Measurements from ENCODE around the gene STRA8. TPM values are rescaled to one million over a fixed set of nuclear protein-coding genes. Genes with fewer than 3 reads are reported as not detected.

The STRA8 gene
- total RNA-seq, 1 experiment from 2014 or later: not detected

DNA sequence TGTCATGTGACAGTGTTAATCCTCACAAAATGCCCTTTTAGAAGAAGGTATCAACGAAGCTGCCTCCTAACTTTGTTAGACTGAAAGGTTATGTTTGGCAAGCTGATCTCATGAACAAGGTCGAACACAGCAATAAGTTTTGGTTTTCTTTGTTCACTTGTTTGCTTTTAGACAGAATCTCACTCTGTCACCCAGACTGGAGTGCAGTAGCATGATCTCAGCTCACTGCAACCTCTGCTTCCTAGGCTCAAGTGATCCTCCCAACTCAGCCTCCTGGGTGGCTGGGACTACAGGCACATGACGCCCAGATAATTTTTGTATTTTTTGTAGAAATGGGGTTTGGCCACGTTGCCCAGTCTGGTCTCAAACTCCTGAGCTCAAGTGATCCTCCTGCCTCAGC, 1.1 kb downstream of the STRA8 start:
- in situ Hi-C loops (cut with HindIII; ENCODE audit: low pct_unique_long_range_greater_than_20kb, low sequenced_read_pairs): no loop called here
- H3K36me3 ChIP-seq (ENCODE audit: control insufficient read depth, insufficient read depth, low read length): no peaks in the 10 kb centered on the region
- ATAC-seq: no peak

DNA sequence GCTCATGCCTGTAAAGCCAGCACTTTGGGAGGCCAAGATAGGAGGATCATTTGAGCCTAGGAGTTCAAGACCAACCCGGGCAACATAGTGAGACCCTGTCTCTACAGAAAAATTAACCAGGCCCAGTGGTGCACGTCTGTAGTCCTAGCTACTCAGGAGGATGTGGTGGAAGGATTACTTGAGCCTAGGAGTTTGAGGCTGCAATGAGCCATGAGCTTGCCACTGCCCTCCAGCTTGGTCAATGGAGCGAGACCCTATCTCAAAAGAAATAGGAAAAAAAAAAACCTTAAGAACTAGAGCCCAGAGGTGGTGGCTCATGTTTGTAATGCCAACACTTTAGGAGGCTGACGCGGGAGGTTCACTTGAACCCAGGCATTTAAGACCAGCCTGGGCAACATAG, 2.2 kb downstream of the STRA8 start:
- CTCF ChIA-PET: interaction anchor here (0.6 kb wide), 1 partner anchor 113 kb away, joined by 6 read pairs; no protein-coding TSS in a partner anchor
- no peaks in the 10 kb centered on the region for H3K4me1 ChIP-seq (ENCODE audit: control insufficient read depth, insufficient read depth, low read length)
- DNase-seq (ENCODE audit: low read depth, low spot score) (no peak), ATAC-seq (no peak)
- no peaks in the 10 kb centered on the region for H3K27me3 ChIP-seq (ENCODE audit: control insufficient read depth, insufficient read depth, low read length)
- H3K36me3 ChIP-seq (ENCODE audit: control insufficient read depth, insufficient read depth, low read length): no peaks in the 10 kb centered on the region
- no peaks in the 10 kb centered on the region for H3K9me3 ChIP-seq (ENCODE audit: control insufficient read depth, insufficient read depth, low read depth, low read length)
- H3K27ac ChIP-seq (ENCODE audit: low read length): no peak overlapping the region
- intact Hi-C loops (cut with micrococcal nuclease; ENCODE audit: unreplicated experiment) (loop anchor here (10.0 kb wide), 1 partner anchor 61 kb away; the partner anchor contains the start of gene CYREN), in situ Hi-C loops (cut with HindIII; ENCODE audit: low pct_unique_long_range_greater_than_20kb, low sequenced_read_pairs) (no loop called here)
- no TSS peak for BruUV-seq (replicated peaks)
- TF ChIP-seq POLR2AphosphoS5 (IDR thresholded peaks at IDR 0.05; ENCODE audit: low read depth, low read length) (no peak), TCF7L2 (IDR thresholded peaks at IDR 0.05; ENCODE audit: low read depth, low read length) (no peak), SIN3A (IDR thresholded peaks at IDR 0.05; ENCODE audit: borderline replicate concordance, insufficient read depth, low read depth, low read length) (no peak)
- TF ChIP-seq, protein P1, sequence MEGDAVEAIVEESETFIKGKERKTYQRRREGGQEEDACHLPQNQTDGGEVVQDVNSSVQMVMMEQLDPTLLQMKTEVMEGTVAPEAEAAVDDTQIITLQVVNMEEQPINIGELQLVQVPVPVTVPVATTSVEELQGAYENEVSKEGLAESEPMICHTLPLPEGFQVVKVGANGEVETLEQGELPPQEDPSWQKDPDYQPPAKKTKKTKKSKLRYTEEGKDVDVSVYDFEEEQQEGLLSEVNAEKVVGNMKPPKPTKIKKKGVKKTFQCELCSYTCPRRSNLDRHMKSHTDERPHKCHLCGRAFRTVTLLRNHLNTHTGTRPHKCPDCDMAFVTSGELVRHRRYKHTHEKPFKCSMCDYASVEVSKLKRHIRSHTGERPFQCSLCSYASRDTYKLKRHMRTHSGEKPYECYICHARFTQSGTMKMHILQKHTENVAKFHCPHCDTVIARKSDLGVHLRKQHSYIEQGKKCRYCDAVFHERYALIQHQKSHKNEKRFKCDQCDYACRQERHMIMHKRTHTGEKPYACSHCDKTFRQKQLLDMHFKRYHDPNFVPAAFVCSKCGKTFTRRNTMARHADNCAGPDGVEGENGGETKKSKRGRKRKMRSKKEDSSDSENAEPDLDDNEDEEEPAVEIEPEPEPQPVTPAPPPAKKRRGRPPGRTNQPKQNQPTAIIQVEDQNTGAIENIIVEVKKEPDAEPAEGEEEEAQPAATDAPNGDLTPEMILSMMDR (IDR thresholded peaks at IDR 0.05): no peak
- TF ChIP-seq, protein P2, sequence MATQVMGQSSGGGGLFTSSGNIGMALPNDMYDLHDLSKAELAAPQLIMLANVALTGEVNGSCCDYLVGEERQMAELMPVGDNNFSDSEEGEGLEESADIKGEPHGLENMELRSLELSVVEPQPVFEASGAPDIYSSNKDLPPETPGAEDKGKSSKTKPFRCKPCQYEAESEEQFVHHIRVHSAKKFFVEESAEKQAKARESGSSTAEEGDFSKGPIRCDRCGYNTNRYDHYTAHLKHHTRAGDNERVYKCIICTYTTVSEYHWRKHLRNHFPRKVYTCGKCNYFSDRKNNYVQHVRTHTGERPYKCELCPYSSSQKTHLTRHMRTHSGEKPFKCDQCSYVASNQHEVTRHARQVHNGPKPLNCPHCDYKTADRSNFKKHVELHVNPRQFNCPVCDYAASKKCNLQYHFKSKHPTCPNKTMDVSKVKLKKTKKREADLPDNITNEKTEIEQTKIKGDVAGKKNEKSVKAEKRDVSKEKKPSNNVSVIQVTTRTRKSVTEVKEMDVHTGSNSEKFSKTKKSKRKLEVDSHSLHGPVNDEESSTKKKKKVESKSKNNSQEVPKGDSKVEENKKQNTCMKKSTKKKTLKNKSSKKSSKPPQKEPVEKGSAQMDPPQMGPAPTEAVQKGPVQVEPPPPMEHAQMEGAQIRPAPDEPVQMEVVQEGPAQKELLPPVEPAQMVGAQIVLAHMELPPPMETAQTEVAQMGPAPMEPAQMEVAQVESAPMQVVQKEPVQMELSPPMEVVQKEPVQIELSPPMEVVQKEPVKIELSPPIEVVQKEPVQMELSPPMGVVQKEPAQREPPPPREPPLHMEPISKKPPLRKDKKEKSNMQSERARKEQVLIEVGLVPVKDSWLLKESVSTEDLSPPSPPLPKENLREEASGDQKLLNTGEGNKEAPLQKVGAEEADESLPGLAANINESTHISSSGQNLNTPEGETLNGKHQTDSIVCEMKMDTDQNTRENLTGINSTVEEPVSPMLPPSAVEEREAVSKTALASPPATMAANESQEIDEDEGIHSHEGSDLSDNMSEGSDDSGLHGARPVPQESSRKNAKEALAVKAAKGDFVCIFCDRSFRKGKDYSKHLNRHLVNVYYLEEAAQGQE (IDR thresholded peaks at IDR 0.05; ENCODE audit: insufficient read depth in 1 of 2, low read depth in 2 of 2, low read length in 1 of 2): no peak
- POLR2A ChIA-PET: no interaction called here
- no peak overlapping the region for H3K4me3 ChIP-seq (ENCODE audit: low read depth in 2 of 2, low read length in 2 of 2)

More for the DNA sequence above, 1.1 kb downstream of the STRA8 start:
- intact Hi-C loops (cut with micrococcal nuclease; ENCODE audit: unreplicated experiment): loop anchor here (10.0 kb wide), 1 partner anchor 60 kb away; the partner anchor contains the start of gene CYREN
- no peak for DNase-seq (ENCODE audit: low read depth, low spot score)
- Histone ChIP-seq H3K27me3 (ENCODE audit: control insufficient read depth, insufficient read depth, low read length) (no peaks in the 10 kb centered on the region), H3K9me3 (ENCODE audit: control insufficient read depth, insufficient read depth, low read depth, low read length) (no peaks in the 10 kb centered on the region), H3K4me3 (ENCODE audit: low read depth in 2 of 2, low read length in 2 of 2) (no peak overlapping the region), H3K4me1 (ENCODE audit: control insufficient read depth, insufficient read depth, low read length) (no peaks in the 10 kb centered on the region), H3K27ac (ENCODE audit: low read length) (no peak overlapping the region)
- ChIA-PET POLR2A (no interaction called here), CTCF (no interaction called here)
- TF ChIP-seq SIN3A (IDR thresholded peaks at IDR 0.05; ENCODE audit: borderline replicate concordance, insufficient read depth, low read depth, low read length) (no peak), TCF7L2 (IDR thresholded peaks at IDR 0.05; ENCODE audit: low read depth, low read length) (no peak), POLR2AphosphoS5 (IDR thresholded peaks at IDR 0.05; ENCODE audit: low read depth, low read length) (no peak)
- TF ChIP-seq, protein P2 (IDR thresholded peaks at IDR 0.05; ENCODE audit: insufficient read depth in 1 of 2, low read depth in 2 of 2, low read length in 1 of 2): no peak
- TF ChIP-seq, protein P1 (IDR thresholded peaks at IDR 0.05): no peak
- no TSS peak for BruUV-seq (replicated peaks)
